Endothelial cell (in vitro differentiated cells): ENCODE measurements around the gene FGF14. TPM values are rescaled to one million over a fixed set of nuclear protein-coding genes. Genes with fewer than 3 reads are reported as not detected.

ENCODE experiments used
- DNase-seq: peaks from one replicate; pipeline ENCODE4 v3.0.0; 2021; ENCODE audit warnings: low spot score
- H3K27ac Mint-ChIP-seq: one replicate; pipeline ENCODE4 v1.8.0; 2021; ENCODE audit warnings: mixed read lengths, inconsistent platforms; ENCODE audit not compliant: unreplicated experiment
- H3K27me3 Mint-ChIP-seq: one replicate; pipeline ENCODE4 v1.8.0; 2021; ENCODE audit warnings: mild to moderate bottlenecking, moderate library complexity, mixed read lengths, inconsistent platforms; ENCODE audit not compliant: unreplicated experiment
- H3K36me3 Mint-ChIP-seq: one replicate; pipeline ENCODE4 v1.8.0; 2021; ENCODE audit warnings: mild to moderate bottlenecking, low read depth, mixed read lengths, inconsistent platforms; ENCODE audit not compliant: unreplicated experiment
- H3K4me1 Mint-ChIP-seq: one replicate; pipeline ENCODE4 v1.8.0; 2021; ENCODE audit warnings: mild to moderate bottlenecking, mixed read lengths, inconsistent platforms; ENCODE audit not compliant: unreplicated experiment
- H3K4me3 Mint-ChIP-seq: one replicate; pipeline ENCODE4 v1.8.0; 2021; ENCODE audit warnings: mild to moderate bottlenecking, mixed read lengths, inconsistent platforms; ENCODE audit not compliant: unreplicated experiment
- H3K9me3 Mint-ChIP-seq: one replicate; pipeline ENCODE4 v1.8.0; 2021; ENCODE audit warnings: mixed read lengths, inconsistent platforms; ENCODE audit not compliant: unreplicated experiment
- total RNA-seq: library from RNA; stranded (reverse); fragmentation: NEBNext Ultra II Directional; extraction: Animal tissue kit (Norgen Biotek cat#: 25700); gene quantifications from one replicate; pipeline ENCODE4 v1.2.1, GENCODE V29; 2021; ENCODE audit not compliant: unreplicated experiment
- TF ChIP-seq, protein P1 (sequence below): fragments of 200-600 bp; sonication (generic); IDR thresholded peaks from one replicate; pipeline ENCODE4 v1.5.0; 2021; ENCODE audit warnings: antibody characterized with exemption; ENCODE audit not compliant: unreplicated experiment

Gene FGF14
- total RNA-seq, 1 donor from 2014 or later, result 0.13 TPM

DNA sequence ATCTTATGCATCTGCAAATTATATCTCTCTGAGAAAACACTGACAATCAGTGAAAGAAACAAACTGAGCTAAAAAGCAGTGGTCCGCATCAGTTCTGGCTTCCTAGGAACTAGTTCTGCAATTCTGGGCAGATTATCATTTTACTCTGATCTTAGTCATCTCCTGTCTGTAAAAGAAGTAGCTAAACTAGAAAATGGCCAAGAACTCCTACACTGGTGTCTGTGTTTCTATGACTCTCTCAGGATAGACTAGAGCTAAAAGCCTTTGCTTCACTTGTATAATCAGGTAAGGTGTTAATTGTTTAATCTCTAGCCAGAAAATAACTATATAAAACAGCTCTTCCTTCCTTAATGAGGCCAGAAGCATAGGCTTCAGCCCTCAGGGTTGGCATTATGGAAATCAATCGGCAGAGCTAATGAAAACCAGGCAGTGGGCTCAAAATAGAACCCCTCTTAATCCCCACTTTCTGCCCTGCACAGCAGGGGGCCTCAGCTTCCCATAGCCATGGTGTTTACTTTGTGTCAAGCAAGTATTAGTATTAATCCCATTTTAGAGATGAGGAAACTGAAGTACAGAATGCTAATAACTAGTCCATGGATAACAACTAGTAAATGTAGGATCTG, 459.2 kb downstream of the FGF14 start:
- TF ChIP-seq, protein P1, sequence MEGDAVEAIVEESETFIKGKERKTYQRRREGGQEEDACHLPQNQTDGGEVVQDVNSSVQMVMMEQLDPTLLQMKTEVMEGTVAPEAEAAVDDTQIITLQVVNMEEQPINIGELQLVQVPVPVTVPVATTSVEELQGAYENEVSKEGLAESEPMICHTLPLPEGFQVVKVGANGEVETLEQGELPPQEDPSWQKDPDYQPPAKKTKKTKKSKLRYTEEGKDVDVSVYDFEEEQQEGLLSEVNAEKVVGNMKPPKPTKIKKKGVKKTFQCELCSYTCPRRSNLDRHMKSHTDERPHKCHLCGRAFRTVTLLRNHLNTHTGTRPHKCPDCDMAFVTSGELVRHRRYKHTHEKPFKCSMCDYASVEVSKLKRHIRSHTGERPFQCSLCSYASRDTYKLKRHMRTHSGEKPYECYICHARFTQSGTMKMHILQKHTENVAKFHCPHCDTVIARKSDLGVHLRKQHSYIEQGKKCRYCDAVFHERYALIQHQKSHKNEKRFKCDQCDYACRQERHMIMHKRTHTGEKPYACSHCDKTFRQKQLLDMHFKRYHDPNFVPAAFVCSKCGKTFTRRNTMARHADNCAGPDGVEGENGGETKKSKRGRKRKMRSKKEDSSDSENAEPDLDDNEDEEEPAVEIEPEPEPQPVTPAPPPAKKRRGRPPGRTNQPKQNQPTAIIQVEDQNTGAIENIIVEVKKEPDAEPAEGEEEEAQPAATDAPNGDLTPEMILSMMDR, result no peak
- no peaks in the 10 kb centered on the region for H3K4me1 Mint-ChIP-seq
- H3K27ac Mint-ChIP-seq, result no peak overlapping the region
- DNase-seq, result no peak
- no peaks in the 10 kb centered on the region for H3K27me3 Mint-ChIP-seq
- no peaks in the 10 kb centered on the region for H3K36me3 Mint-ChIP-seq
- H3K4me3 Mint-ChIP-seq, result no peak overlapping the region
- H3K9me3 Mint-ChIP-seq, result no peaks in the 10 kb centered on the region

DNA sequence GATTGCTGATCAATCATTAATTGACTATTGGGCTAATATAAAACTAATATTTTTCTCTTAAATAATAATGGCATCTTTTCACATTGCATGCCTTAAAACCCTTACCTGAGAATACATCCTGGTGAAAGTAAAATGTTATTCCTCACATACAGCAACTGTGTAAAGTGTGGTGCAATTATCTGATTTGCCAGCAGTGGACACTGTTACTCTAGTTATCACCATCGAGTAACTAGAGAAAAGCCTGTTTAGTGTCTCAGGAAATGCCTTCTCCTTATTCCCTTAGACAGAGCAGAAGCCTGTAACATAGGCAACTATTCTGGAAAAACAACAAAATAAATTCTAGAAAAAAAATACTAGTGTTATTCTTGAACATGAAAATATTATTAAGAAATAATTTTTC, 459.8 kb downstream of the FGF14 start:
- Mint-ChIP-seq H3K36me3 (no peaks in the 10 kb centered on the region), H3K4me3 (no peak overlapping the region), H3K4me1 (no peaks in the 10 kb centered on the region), H3K27me3 (no peaks in the 10 kb centered on the region), H3K9me3 (no peaks in the 10 kb centered on the region), H3K27ac (no peak overlapping the region)
- peak; percentile 54 for DNase-seq
- TF ChIP-seq, protein P1, result peak; percentile 41

DNA sequence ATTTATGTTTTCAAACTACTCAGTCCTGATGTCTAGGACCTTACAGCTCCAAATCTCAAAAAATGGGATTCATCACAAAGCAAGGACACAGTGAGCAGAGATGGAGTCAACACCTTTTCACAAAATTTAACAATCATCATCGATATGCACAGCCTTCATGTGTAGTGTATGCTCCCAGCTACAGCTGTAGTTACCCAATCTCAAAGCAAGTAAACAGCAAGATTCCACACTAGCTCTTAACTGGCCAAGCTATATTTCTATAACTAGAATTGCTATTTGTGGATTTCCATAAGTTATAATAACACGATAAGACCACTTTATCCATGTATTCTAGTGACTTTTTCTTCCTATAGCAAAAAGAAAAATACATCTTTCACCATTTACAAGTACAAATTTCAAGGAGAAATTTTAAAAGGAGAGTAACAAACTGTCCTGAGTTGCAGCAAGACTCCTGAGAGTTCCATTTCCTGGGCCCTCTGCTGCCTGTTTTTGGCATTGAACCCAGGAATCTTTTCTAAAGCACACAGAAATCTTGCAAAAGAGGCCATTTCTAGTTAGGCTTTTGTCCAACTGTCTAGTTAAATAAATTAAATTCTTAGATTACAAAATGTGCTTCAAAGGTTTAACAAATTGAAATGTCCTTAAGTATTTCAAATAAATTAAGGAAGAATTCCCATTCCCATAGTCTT, 460.6 kb downstream of the FGF14 start:
- Mint-ChIP-seq H3K27ac (no peak overlapping the region), H3K36me3 (no peaks in the 10 kb centered on the region), H3K4me3 (no peak overlapping the region), H3K4me1 (no peaks in the 10 kb centered on the region), H3K27me3 (no peaks in the 10 kb centered on the region), H3K9me3 (no peaks in the 10 kb centered on the region)
- TF ChIP-seq, protein P1, result no peak
- DNase-seq, result no peak

DNA sequence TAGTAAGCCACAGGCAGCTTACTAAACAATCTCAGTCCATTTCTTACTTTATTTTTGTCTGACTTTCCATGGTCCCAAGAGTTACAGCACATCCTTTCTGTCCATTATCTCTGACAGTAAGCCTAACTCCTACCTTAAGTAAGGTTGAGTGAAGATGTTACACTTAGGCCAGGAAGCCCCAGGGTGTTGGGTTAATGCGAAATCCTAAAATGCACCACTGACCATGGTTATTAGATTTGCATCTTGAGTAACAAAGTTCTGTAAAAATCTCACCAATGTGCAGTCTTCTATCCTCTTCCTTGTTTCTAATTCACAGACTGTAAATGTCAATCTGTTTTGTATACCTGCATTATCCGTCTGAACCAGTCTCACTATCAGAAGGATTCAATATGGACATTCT, 462.5 kb downstream of the FGF14 start:
- Mint-ChIP-seq H3K4me1 (no peaks in the 10 kb centered on the region), H3K9me3 (no peaks in the 10 kb centered on the region), H3K27ac (no peak overlapping the region), H3K27me3 (no peaks in the 10 kb centered on the region), H3K4me3 (no peak overlapping the region), H3K36me3 (no peaks in the 10 kb centered on the region)
- DNase-seq, result no peak
- TF ChIP-seq, protein P1, result no peak

DNA sequence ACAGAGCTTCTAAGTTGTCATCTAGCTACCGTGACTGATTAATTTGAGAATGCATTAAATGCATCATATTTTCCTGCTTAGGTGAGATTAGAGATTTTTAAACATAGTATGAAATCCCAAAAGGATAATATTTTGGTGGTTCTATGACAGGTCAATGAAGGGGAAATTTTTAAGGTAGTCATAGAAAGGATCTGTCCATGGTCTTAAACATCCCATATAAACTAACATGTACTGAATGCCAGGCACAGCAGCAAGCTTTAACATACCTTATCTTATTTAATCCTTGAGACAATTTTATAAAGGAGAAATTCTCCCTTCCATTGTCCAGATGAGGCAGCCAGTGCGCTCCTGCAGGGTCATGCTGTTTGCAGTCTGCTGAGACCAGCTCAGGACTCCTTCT, 466.0 kb downstream of the FGF14 start:
- TF ChIP-seq, protein P1, result no peak
- no peak overlapping the region for H3K27ac Mint-ChIP-seq
- H3K36me3 Mint-ChIP-seq, result no peaks in the 10 kb centered on the region
- no peaks in the 10 kb centered on the region for H3K9me3 Mint-ChIP-seq
- no peak for DNase-seq
- H3K4me1 Mint-ChIP-seq, result no peaks in the 10 kb centered on the region
- no peak overlapping the region for H3K4me3 Mint-ChIP-seq
- no peaks in the 10 kb centered on the region for H3K27me3 Mint-ChIP-seq
